Subcutaneous adipose tissue (tissue), 4 donors: ENCODE results near the gene CXorf38. TPM values are rescaled to one million over a fixed set of nuclear protein-coding genes. Genes with fewer than 3 reads are reported as not detected.

Experiments used
- CTCF ChIP-seq: fragments of 450-650 bp; IDR thresholded peaks from one replicate; pipeline ENCODE4 v1.5.1; 2016; ENCODE audit warnings: low read depth, mild to moderate bottlenecking, control low read depth, antibody characterized with exemption, moderate library complexity
- total RNA-seq, 4 donors: library from RNA; depleted of rRNA; stranded (reverse); fragments of >200 nt; gene quantifications; one replicate each; pipeline ENCODE4 v1.1.0, GENCODE V29; 2016

Gene CXorf38
- total RNA-seq, result 10 to 100 TPM; 13.7 to 28.4 (median 23.6) TPM

DNA sequence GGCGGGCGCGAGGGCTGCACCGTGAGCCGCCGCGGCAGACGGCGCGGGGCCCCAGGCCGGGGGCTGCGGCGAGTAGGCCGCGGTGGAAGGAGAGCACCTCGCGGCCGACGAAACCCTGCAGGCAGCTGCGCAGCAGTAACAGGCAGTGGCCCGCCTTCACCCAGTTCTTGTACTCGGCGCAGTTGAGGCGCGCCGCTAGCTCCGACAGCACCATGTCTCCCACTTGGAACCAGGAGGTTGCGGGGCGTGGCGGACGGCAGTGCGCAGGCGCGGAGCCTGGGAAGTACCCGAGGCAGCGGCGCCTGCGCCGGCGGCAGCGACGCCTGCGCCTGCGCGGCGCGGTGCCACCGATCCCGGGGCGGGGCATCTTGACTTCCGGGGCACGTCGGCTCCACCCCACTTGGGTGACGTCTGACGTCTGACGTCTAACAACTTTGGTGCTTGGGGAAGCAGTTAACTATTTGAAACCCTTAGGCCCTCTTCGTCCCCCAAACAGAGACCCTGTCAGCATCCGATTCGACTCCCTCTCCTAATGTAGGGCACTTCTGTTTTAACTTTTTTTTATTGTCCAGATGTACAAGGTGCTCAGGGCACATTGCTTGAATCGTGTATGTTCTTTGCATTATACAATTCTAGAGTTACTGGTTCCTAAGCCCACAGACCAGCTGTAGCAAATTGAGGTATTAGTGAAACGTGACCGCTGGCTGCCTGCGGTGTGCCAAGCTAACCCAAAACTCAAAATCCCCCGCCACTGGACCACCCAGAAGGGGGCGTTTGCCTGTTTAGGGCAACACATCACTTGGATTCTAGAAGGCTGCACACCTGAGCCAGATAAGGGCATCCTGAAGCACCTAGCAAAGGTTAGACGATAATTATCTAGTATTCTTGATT lies at the start of gene CXorf38:
CXorf38 (minus strand) TSS at position 255 of the 891 bp plus-strand sequence; CDS start at position 214, 41 bp downstream.
- no peak for TF ChIP-seq CTCF

GRCh38 chrX:40694802-40695201 lies 47.4 kb upstream of the CXorf38 start:
- TF ChIP-seq CTCF, result no peak

DNA sequence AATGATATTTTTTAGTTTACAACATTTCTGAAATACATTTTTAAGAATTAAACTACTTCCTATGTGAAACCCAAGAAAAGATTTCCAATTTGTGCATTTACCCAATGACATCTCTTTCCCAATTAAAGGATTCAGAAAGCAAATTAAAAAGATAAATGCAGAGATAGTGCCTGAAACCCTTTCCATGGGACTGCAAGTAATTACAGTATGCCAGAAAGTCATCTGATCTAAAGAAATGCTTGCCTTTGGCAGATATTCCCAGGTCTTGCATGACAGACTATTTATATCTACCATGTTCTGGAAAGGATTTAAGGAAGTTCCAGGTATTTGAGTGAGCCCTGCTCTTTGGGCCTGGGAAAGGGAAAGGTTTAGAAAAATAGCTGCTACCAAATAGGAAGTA lies 41.6 kb upstream of the CXorf38 start:
- no peak for TF ChIP-seq CTCF

DNA sequence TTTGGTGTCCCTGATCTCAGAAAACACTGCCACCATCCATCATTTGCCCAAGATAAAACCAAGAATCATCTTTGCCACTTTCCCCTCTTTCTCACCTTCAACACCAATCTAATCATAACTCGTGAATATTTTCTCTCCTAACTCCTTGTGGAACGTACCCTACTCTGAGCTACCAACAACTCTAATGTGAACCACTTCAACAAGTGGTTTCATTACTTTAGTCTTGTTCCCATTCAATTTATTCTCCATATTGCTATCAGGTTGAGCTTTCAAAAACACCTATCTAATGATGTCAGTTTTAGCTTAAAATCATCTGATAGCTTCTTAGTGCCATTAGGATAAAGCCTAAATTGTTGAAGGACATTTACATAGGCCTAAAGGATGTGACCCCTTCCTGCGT lies 39.8 kb upstream of the CXorf38 start:
- no peak for TF ChIP-seq CTCF

GRCh38 chrX:40685362-40685918 lies 38.1 kb upstream of the CXorf38 start:
- TF ChIP-seq CTCF, result no peak

DNA sequence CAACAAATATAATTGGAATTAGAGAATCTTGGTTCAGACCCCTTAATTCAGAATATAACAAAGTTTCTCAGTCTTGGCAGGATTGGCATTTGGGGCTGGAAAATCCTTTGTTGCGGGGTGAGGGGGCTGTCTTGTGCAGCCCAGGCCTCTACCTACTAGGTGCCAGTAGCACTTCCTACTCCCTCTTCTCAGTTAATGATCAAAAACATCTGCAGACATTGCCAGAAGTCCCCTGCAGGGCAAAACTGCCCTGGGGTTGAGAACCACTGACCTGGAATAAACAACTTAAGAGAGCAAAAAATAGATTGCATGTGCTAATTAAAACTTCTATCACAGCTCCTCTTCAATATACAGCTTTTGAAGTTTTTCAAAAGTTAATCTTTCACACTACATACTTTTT lies 36.7 kb upstream of the CXorf38 start:
- no peak for TF ChIP-seq CTCF

GRCh38 chrX:40683245-40683644 lies 35.9 kb upstream of the CXorf38 start:
- no peak for TF ChIP-seq CTCF
